ENCODE results near the gene MITD1. TPM values are rescaled to one million over a fixed set of nuclear protein-coding genes. Genes with fewer than 3 reads are reported as not detected.

Gene MITD1
- total RNA-seq, 6 donors from 2014 or later, result 17.3 to 41.9 (median 23.3) TPM

DNA sequence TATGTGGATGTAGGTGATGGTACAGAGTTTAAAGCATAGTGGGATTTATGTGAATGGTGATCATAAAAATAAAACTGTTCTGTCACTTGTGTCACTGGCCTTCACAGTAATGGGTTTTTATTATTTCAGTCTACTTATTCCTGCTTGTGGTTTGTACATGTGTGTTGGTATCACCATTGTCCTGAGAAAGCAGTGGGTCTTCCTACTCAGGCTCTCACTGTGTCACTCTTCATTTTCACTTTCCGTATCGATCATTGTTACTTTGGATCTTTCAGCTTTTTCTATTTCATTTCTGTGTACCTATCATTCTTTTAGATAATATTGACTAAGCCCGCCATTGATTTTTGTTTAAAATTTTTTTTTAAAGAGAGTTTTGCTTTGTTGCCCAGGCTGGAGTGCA is 7.5 kb upstream of the MITD1 start:
- Histone ChIP-seq H3K27me3 (no peaks in the 10 kb centered on the region), H3K36me3 (peaks cover 0 to 49% (median 24%) of the 10 kb centered on the region in 4 donors), H3K9me3 (no peaks in the 10 kb centered on the region), H3K27ac (no peak overlapping the region), H3K4me1 (peaks cover 0 to under 1% (median 0%) of the 10 kb centered on the region in 4 donors), H3K4me3 (no peak overlapping the region)
- no peak for ATAC-seq (ENCODE audit: low FRiP score in 2 of 2)
- TF ChIP-seq POLR2AphosphoS5 (IDR thresholded peaks at IDR 0.05) (no peak), POLR2A (IDR thresholded peaks at IDR 0.05) (no peak)
- TF ChIP-seq, protein P1, sequence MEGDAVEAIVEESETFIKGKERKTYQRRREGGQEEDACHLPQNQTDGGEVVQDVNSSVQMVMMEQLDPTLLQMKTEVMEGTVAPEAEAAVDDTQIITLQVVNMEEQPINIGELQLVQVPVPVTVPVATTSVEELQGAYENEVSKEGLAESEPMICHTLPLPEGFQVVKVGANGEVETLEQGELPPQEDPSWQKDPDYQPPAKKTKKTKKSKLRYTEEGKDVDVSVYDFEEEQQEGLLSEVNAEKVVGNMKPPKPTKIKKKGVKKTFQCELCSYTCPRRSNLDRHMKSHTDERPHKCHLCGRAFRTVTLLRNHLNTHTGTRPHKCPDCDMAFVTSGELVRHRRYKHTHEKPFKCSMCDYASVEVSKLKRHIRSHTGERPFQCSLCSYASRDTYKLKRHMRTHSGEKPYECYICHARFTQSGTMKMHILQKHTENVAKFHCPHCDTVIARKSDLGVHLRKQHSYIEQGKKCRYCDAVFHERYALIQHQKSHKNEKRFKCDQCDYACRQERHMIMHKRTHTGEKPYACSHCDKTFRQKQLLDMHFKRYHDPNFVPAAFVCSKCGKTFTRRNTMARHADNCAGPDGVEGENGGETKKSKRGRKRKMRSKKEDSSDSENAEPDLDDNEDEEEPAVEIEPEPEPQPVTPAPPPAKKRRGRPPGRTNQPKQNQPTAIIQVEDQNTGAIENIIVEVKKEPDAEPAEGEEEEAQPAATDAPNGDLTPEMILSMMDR (IDR thresholded peaks at IDR 0.05), result no peak
- 95 to 97% methylated on average over 3 of the region's 3 CpGs for WGBS, 2 donors
- no peak for DNase-seq

- no peak for DNase-seq
- H3K27me3 ChIP-seq, result no peaks in the 10 kb centered on the region
- TF ChIP-seq, protein P1 (IDR thresholded peaks at IDR 0.05), result no peak
- TF ChIP-seq EP300 (IDR thresholded peaks at IDR 0.05) (no peak), POLR2AphosphoS5 (IDR thresholded peaks at IDR 0.05) (no peak), POLR2A (IDR thresholded peaks at IDR 0.05) (no peak)
- ATAC-seq (ENCODE audit: low FRiP score in 2 of 2), result no peak
- no peak overlapping the region for H3K27ac ChIP-seq
- peaks cover 9 to 13% (median 13%) of the 10 kb centered on the region in 4 donors for H3K4me1 ChIP-seq
- H3K36me3 ChIP-seq, result peaks cover 0 to 37% (median 20%) of the 10 kb centered on the region in 4 donors
- no peaks in the 10 kb centered on the region for H3K9me3 ChIP-seq
- H3K4me3 ChIP-seq, result no peak overlapping the region
Measured at GRCh38 chr2:99187011-99187410, 6.2 kb upstream of the MITD1 start.

DNA sequence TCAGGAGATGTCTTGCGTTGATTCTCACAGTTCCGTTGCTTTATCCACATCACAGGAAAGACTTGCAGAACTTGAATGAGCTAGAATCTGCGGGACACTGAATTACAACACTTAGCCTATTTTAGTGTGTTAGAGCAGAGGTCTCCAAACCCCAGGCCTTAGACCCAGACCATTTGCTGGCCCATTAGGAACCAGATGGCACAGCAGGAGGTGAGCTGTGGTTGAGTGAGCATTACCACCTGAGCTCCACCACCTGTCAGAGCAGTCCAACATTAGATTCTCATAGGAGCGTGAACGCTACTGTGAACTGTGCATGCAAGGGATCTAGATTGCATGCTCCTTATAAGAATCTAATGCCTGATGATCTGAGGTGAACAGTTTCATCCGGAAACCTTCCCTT is 4.0 kb upstream of the MITD1 start:
- Histone ChIP-seq H3K27ac (no peak overlapping the region), H3K36me3 (peaks cover 0 to 19% (median 10%) of the 10 kb centered on the region in 4 donors), H3K4me3 (no peak overlapping the region), H3K4me1 (peaks cover 20 to 27% (median 23%) of the 10 kb centered on the region in 4 donors), H3K9me3 (no peaks in the 10 kb centered on the region), H3K27me3 (no peaks in the 10 kb centered on the region)
- TF ChIP-seq, protein P1 (IDR thresholded peaks at IDR 0.05), result no peak
- TF ChIP-seq POLR2AphosphoS5 (IDR thresholded peaks at IDR 0.05), result no peak
- TF ChIP-seq EP300 (IDR thresholded peaks at IDR 0.05), result no peak
- TF ChIP-seq POLR2A (IDR thresholded peaks at IDR 0.05), result no peak
- 72 to 97% methylated on average over 6 of the region's 6 CpGs for WGBS, 2 donors
- DNase-seq (no peak), ATAC-seq (ENCODE audit: low FRiP score in 2 of 2) (no peak)

DNA sequence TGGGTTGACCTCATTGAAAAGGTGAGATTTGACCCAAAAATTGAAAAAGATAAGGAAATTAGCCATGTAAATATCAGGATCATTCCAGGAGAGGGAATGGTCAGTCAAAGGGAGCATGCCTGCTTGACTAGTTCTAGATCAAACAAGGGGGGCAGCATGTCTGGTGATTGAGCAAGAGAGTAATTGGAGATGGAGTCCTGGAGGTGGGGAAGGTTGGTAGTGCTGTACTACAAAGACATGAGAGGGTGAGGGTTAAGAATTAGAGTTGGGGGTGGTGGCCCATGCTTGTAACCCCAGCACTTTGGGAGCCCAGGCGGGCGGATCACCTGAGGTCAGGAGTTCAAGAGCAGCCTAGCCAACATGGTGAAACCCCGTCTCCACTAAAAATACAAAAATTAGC is 2.2 kb upstream of the MITD1 start:
- DNase-seq (peak in 1 of 2 donors; percentile 33), ATAC-seq (ENCODE audit: low FRiP score in 2 of 2) (no peak)
- Histone ChIP-seq H3K27ac (no peak overlapping the region), H3K9me3 (no peaks in the 10 kb centered on the region), H3K27me3 (no peaks in the 10 kb centered on the region), H3K4me3 (no peak overlapping the region), H3K36me3 (peaks cover 0 to 8% (median 0%) of the 10 kb centered on the region in 4 donors), H3K4me1 (peaks cover 31 to 40% (median 35%) of the 10 kb centered on the region in 4 donors)
- TF ChIP-seq, protein P1 (IDR thresholded peaks at IDR 0.05), result no peak
- TF ChIP-seq EP300 (IDR thresholded peaks at IDR 0.05) (no peak), POLR2AphosphoS5 (IDR thresholded peaks at IDR 0.05) (no peak)
- 77 to 82% methylated on average over 3 of the region's 3 CpGs for WGBS, 2 donors

DNA sequence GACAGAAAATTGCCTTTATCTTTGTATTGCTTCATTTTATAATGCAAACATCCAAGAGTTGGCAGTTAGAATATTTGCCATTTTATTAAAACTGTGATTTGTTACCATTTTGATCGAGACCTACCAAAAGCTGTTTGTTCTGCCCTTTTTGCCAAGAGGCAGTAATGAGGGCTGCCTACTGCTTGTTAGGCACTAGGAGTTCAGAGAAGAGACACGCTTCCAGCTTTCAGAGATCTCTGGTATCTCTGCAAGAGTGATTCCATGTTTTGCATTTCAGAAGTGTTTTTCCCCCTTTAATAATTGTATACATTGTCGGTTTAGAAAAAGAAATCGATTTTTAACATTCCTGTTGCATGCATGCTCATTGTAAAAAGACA is 754 bp upstream of the MITD1 start:
- H3K4me1 ChIP-seq, result peaks cover 31 to 40% (median 35%) of the 10 kb centered on the region in 4 donors
- ATAC-seq (ENCODE audit: low FRiP score in 2 of 2), result no peak
- DNase-seq, result no peak

More for the DNA sequence above, 754 bp upstream of the MITD1 start:
- H3K27me3 ChIP-seq, result no peaks in the 10 kb centered on the region
- TF ChIP-seq EP300 (IDR thresholded peaks at IDR 0.05) (no peak), POLR2A (IDR thresholded peaks at IDR 0.05) (no peak), POLR2AphosphoS5 (IDR thresholded peaks at IDR 0.05) (no peak)
- TF ChIP-seq, protein P1 (IDR thresholded peaks at IDR 0.05), result no peak
- H3K36me3 ChIP-seq, result peaks cover 0 to under 1% (median 0%) of the 10 kb centered on the region in 4 donors
- H3K9me3 ChIP-seq, result no peaks in the 10 kb centered on the region
- H3K27ac ChIP-seq, result peak overlapping the region in 3 of 4 donors; percentile 80 to 89 (median 84)
- 6% methylated on average over 4 of the region's 4 CpGs for WGBS, 2 donors
- peak overlapping the region; percentile 51 to 84 (median 68) for H3K4me3 ChIP-seq

Data from upper lobe of left lung (tissue), 6 donors.